ENCODE results near the gene ZCRB1.
A peak's percentile ranks its signal among the peaks of the same experiment; 100 is the strongest.

The ZCRB1 gene

GRCh38 chr12:42327227-42327590 is 1.3 kb upstream of the ZCRB1 start:
- H3K4me1 ChIP-seq (ENCODE audit: insufficient read depth, insufficient read length) = peaks cover 4% of the 10 kb centered on the region
- DNase-seq (ENCODE audit: low read depth, low spot score) = no peak
- TF ChIP-seq YY1 (IDR thresholded peaks at IDR 0.05; ENCODE audit: insufficient read depth, insufficient read length) (no peak), SUZ12 (IDR thresholded peaks at IDR 0.05; ENCODE audit: extremely low read depth, insufficient read depth, insufficient read length) (no peak), ZNF274 (IDR thresholded peaks at IDR 0.05; ENCODE audit: low read depth, low read length) (no peak)
- H3K9ac ChIP-seq (ENCODE audit: insufficient read length, low read depth) = peak overlapping the region; percentile 61
- H3K9me3 ChIP-seq (ENCODE audit: insufficient read depth, low read length) = no peaks in the 10 kb centered on the region
- no peaks in the 10 kb centered on the region for H3K27me3 ChIP-seq (ENCODE audit: insufficient read depth, insufficient read length)
- peaks cover 35% of the 10 kb centered on the region for H3K36me3 ChIP-seq (ENCODE audit: insufficient read depth, insufficient read length, low read length)
- H3K4me3 ChIP-seq (ENCODE audit: insufficient read length, low read depth) = peak overlapping the region; percentile 45

GRCh38 chr12:42326541-42327226 is 790 bp upstream of the ZCRB1 start:
- no peak for TF ChIP-seq SUZ12 (IDR thresholded peaks at IDR 0.05; ENCODE audit: extremely low read depth, insufficient read depth, insufficient read length)
- no peak for TF ChIP-seq YY1 (IDR thresholded peaks at IDR 0.05; ENCODE audit: insufficient read depth, insufficient read length)
- TF ChIP-seq ZNF274 (IDR thresholded peaks at IDR 0.05; ENCODE audit: low read depth, low read length) = no peak
- Histone ChIP-seq H3K4me1 (ENCODE audit: insufficient read depth, insufficient read length) (peaks cover 4% of the 10 kb centered on the region), H3K27me3 (ENCODE audit: insufficient read depth, insufficient read length) (no peaks in the 10 kb centered on the region), H3K9ac (ENCODE audit: insufficient read length, low read depth) (peak overlapping the region; percentile 61), H3K9me3 (ENCODE audit: insufficient read depth, low read length) (no peaks in the 10 kb centered on the region), H3K4me3 (ENCODE audit: insufficient read length, low read depth) (peak overlapping the region; percentile 45), H3K36me3 (ENCODE audit: insufficient read depth, insufficient read length, low read length) (peaks cover 40% of the 10 kb centered on the region)
- no peak for DNase-seq (ENCODE audit: low read depth, low spot score)

- no peaks in the 10 kb centered on the region for H3K9me3 ChIP-seq (ENCODE audit: insufficient read depth, low read length)
- no peak for TF ChIP-seq ZNF274 (IDR thresholded peaks at IDR 0.05; ENCODE audit: low read depth, low read length)
- no peak for TF ChIP-seq YY1 (IDR thresholded peaks at IDR 0.05; ENCODE audit: insufficient read depth, insufficient read length)
- TF ChIP-seq SUZ12 (IDR thresholded peaks at IDR 0.05; ENCODE audit: extremely low read depth, insufficient read depth, insufficient read length) = no peak
- no peak for DNase-seq (ENCODE audit: low read depth, low spot score)
- H3K9ac ChIP-seq (ENCODE audit: insufficient read length, low read depth) = peak overlapping the region; percentile 61
- H3K36me3 ChIP-seq (ENCODE audit: insufficient read depth, insufficient read length, low read length) = peaks cover 52% of the 10 kb centered on the region
- no peaks in the 10 kb centered on the region for H3K27me3 ChIP-seq (ENCODE audit: insufficient read depth, insufficient read length)
- H3K4me3 ChIP-seq (ENCODE audit: insufficient read length, low read depth) = peak overlapping the region; percentile 45
- peaks cover 4% of the 10 kb centered on the region for H3K4me1 ChIP-seq (ENCODE audit: insufficient read depth, insufficient read length)
These were observed 605 bp downstream of the ZCRB1 start for GRCh38 chr12:42325326-42325652.

- Histone ChIP-seq H3K27me3 (ENCODE audit: insufficient read depth, insufficient read length) (no peaks in the 10 kb centered on the region), H3K36me3 (ENCODE audit: insufficient read depth, insufficient read length, low read length) (peaks cover 47% of the 10 kb centered on the region), H3K4me1 (ENCODE audit: insufficient read depth, insufficient read length) (peaks cover 4% of the 10 kb centered on the region), H3K9me3 (ENCODE audit: insufficient read depth, low read length) (no peaks in the 10 kb centered on the region), H3K9ac (ENCODE audit: insufficient read length, low read depth) (no peak overlapping the region), H3K4me3 (ENCODE audit: insufficient read length, low read depth) (no peak overlapping the region)
- TF ChIP-seq SUZ12 (IDR thresholded peaks at IDR 0.05; ENCODE audit: extremely low read depth, insufficient read depth, insufficient read length) = no peak
- no peak for DNase-seq (ENCODE audit: low read depth, low spot score)
These were observed 2.0 kb downstream of the ZCRB1 start for GRCh38 chr12:42323856-42324255.

GRCh38 chr12:42322567-42322966 is 3.3 kb downstream of the ZCRB1 start:
- Histone ChIP-seq H3K9me3 (ENCODE audit: insufficient read depth, low read length) (no peaks in the 10 kb centered on the region), H3K36me3 (ENCODE audit: insufficient read depth, insufficient read length, low read length) (peaks cover 47% of the 10 kb centered on the region), H3K4me1 (ENCODE audit: insufficient read depth, insufficient read length) (peaks cover 4% of the 10 kb centered on the region), H3K27me3 (ENCODE audit: insufficient read depth, insufficient read length) (no peaks in the 10 kb centered on the region), H3K4me3 (ENCODE audit: insufficient read length, low read depth) (no peak overlapping the region), H3K9ac (ENCODE audit: insufficient read length, low read depth) (no peak overlapping the region)
- TF ChIP-seq YY1 (IDR thresholded peaks at IDR 0.05; ENCODE audit: insufficient read depth, insufficient read length) (no peak), SUZ12 (IDR thresholded peaks at IDR 0.05; ENCODE audit: extremely low read depth, insufficient read depth, insufficient read length) (no peak), ZNF274 (IDR thresholded peaks at IDR 0.05; ENCODE audit: low read depth, low read length) (no peak)
- DNase-seq (ENCODE audit: low read depth, low spot score) = no peak

- Histone ChIP-seq H3K36me3 (ENCODE audit: insufficient read depth, insufficient read length, low read length) (peaks cover 53% of the 10 kb centered on the region), H3K4me3 (ENCODE audit: insufficient read length, low read depth) (no peak overlapping the region), H3K9ac (ENCODE audit: insufficient read length, low read depth) (no peak overlapping the region), H3K27me3 (ENCODE audit: insufficient read depth, insufficient read length) (no peaks in the 10 kb centered on the region), H3K9me3 (ENCODE audit: insufficient read depth, low read length) (no peaks in the 10 kb centered on the region), H3K4me1 (ENCODE audit: insufficient read depth, insufficient read length) (peaks cover 4% of the 10 kb centered on the region)
- TF ChIP-seq ZNF274 (IDR thresholded peaks at IDR 0.05; ENCODE audit: low read depth, low read length) (no peak), YY1 (IDR thresholded peaks at IDR 0.05; ENCODE audit: insufficient read depth, insufficient read length) (no peak), SUZ12 (IDR thresholded peaks at IDR 0.05; ENCODE audit: extremely low read depth, insufficient read depth, insufficient read length) (no peak)
- DNase-seq (ENCODE audit: low read depth, low spot score) = no peak
These were observed 5.1 kb downstream of the ZCRB1 start for GRCh38 chr12:42320796-42321195.

- H3K4me1 ChIP-seq (ENCODE audit: insufficient read depth, insufficient read length) = no peaks in the 10 kb centered on the region
- TF ChIP-seq ZNF274 (IDR thresholded peaks at IDR 0.05; ENCODE audit: low read depth, low read length) = no peak
- no peak for TF ChIP-seq YY1 (IDR thresholded peaks at IDR 0.05; ENCODE audit: insufficient read depth, insufficient read length)
- TF ChIP-seq SUZ12 (IDR thresholded peaks at IDR 0.05; ENCODE audit: extremely low read depth, insufficient read depth, insufficient read length) = no peak
- no peak overlapping the region for H3K4me3 ChIP-seq (ENCODE audit: insufficient read length, low read depth)
- H3K9me3 ChIP-seq (ENCODE audit: insufficient read depth, low read length) = no peaks in the 10 kb centered on the region
- DNase-seq (ENCODE audit: low read depth, low spot score) = no peak
- H3K27me3 ChIP-seq (ENCODE audit: insufficient read depth, insufficient read length) = no peaks in the 10 kb centered on the region
- peaks cover 46% of the 10 kb centered on the region for H3K36me3 ChIP-seq (ENCODE audit: insufficient read depth, insufficient read length, low read length)
- no peak overlapping the region for H3K9ac ChIP-seq (ENCODE audit: insufficient read length, low read depth)
These were observed 10.8 kb downstream of the ZCRB1 start for GRCh38 chr12:42315108-42315507.

All from NT2/D1 (cell line).